GM18873 (cell line): ENCODE data around the gene TBCK.
"Not testable (repeated sequence)": the region's sequence is repeated elsewhere in the genome, so short reads cannot be mapped to it uniquely, and the experiment has no call there.

Experiments
- ATAC-seq: cut with Tn5 transposase; IDR thresholded peaks from one replicate; pipeline ENCODE4 v1.9.1; 2021; ENCODE audit warnings: mild to moderate bottlenecking, moderate library complexity, moderate number of reproducible peaks; ENCODE audit not compliant: unreplicated experiment, low FRiP score

Gene TBCK

GRCh38 chr4:106140601-106141000, 175.4 kb downstream of the TBCK start:
- ATAC-seq = no peak

- ATAC-seq = no peak
These were observed 179.2 kb downstream of the TBCK start for GRCh38 chr4:106136777-106137331.

- ATAC-seq = no peak
These were observed 184.0 kb downstream of the TBCK start for GRCh38 chr4:106132045-106132444.

- ATAC-seq = no peak
These were observed 189.9 kb downstream of the TBCK start for GRCh38 chr4:106126062-106126461.

- ATAC-seq = not testable (repeated sequence)
These were observed 196.0 kb downstream of the TBCK start for GRCh38 chr4:106119949-106120555.

- ATAC-seq = no peak
These were observed 200.0 kb downstream of the TBCK start for GRCh38 chr4:106116025-106116424.

- no peak for ATAC-seq
These were observed 201.7 kb downstream of the TBCK start for GRCh38 chr4:106114270-106114669.

GRCh38 chr4:106111778-106112469, 204.1 kb downstream of the TBCK start:
- ATAC-seq = not testable (repeated sequence)

- no peak for ATAC-seq
These were observed 206.1 kb downstream of the TBCK start for GRCh38 chr4:106109929-106110328.

- ATAC-seq = no peak
These were observed 210.3 kb downstream of the TBCK start for GRCh38 chr4:106105697-106106096.

GRCh38 chr4:106104276-106104675, 211.7 kb downstream of the TBCK start:
- no peak for ATAC-seq

GRCh38 chr4:106096454-106096853, 219.6 kb downstream of the TBCK start:
- ATAC-seq = no peak

- no peak for ATAC-seq
These were observed 220.6 kb downstream of the TBCK start for GRCh38 chr4:106095408-106095807.

- ATAC-seq = no peak
These were observed 223.5 kb downstream of the TBCK start for GRCh38 chr4:106092361-106093040.

- ATAC-seq = no peak
These were observed 225.2 kb downstream of the TBCK start for GRCh38 chr4:106090826-106091225.

- ATAC-seq = no peak
These were observed 232.9 kb downstream of the TBCK start for GRCh38 chr4:106083065-106083464.

- ATAC-seq = no peak
These were observed 235.6 kb downstream of the TBCK start for GRCh38 chr4:106080376-106080775.

- ATAC-seq = no peak
These were observed 236.4 kb downstream of the TBCK start for GRCh38 chr4:106079616-106080015.

GRCh38 chr4:106065018-106065417, 251.0 kb downstream of the TBCK start:
- ATAC-seq = no peak

GRCh38 chr4:106063009-106063408, 253.0 kb downstream of the TBCK start:
- no peak for ATAC-seq

GRCh38 chr4:106062452-106062875, 253.5 kb downstream of the TBCK start:
- no peak for ATAC-seq
